Vagina (tissue), 2 donors: ENCODE data around the gene ZNF503. TPM values are rescaled to one million over a fixed set of nuclear protein-coding genes. Genes with fewer than 3 reads are reported as not detected.

ENCODE experiments used
- DNase-seq, 2 donors: peaks; one replicate each; pipeline ENCODE4 v3.0.0-alpha.2; 2017; ENCODE audit errors: extremely low spot score in 2 of 2
- H3K27ac ChIP-seq: fragments of 200-600 bp; sonication (generic); one replicate; pipeline ENCODE4 v1.5.1; 2019
- H3K27me3 ChIP-seq: fragments of 200-600 bp; sonication (generic); one replicate; pipeline ENCODE4 v1.5.1; 2019
- H3K36me3 ChIP-seq, 2 donors: fragments of 200-600 bp; sonication (generic); one replicate each; pipeline ENCODE4 v1.5.1; 2017 to 2019
- H3K4me1 ChIP-seq: fragments of 200-600 bp; sonication (generic); one replicate; pipeline ENCODE4 v1.5.1; 2019
- H3K4me3 ChIP-seq, 2 donors: fragments of 200-600 bp; sonication (generic); 1 replicate in 1 of 2; 2 replicates in 1 of 2; pipeline ENCODE4 v1.5.1; 2016 to 2019
- H3K9me3 ChIP-seq: fragments of 200-600 bp; sonication (generic); one replicate; pipeline ENCODE4 v1.5.1; 2019
- POLR2A ChIP-seq, 2 donors: fragments of 450-650 bp; IDR thresholded peaks; one replicate each; pipeline ENCODE4 v1.6.1; 2017; ENCODE audit warnings: antibody characterized with exemption in 2 of 2, mild to moderate bottlenecking in 2 of 2, moderate library complexity in 2 of 2
- POLR2AphosphoS5 ChIP-seq, 2 donors: sonication (generic); formaldehyde crosslinking; IDR thresholded peaks; one replicate each; pipeline ENCODE4 v1.9.0; 2017; ENCODE audit warnings: antibody characterized with exemption in 2 of 2, mild to moderate bottlenecking in 2 of 2, low read depth in 1 of 2; ENCODE audit not compliant: insufficient read depth in 1 of 2
- intact Hi-C: fragments of 100-400 bp; cut with DNase I; formaldehyde crosslinking; loops from one replicate; pipeline ENCODE4 v1.15.1; 2023
- total RNA-seq: library from RNA; depleted of rRNA; stranded (reverse); fragments of >200 nt; gene quantifications from one replicate; pipeline ENCODE4 v1.2.3, GENCODE V29; 2016
- TF ChIP-seq, protein P1 (sequence below), 3 experiments: fragments of 450-650 bp in 2 of 3; fragments of 200-600 bp in 1 of 3; sonication (generic) in 1 of 3; IDR thresholded peaks; one replicate each; pipeline ENCODE4 v1.5.1; 2017 to 2019; ENCODE audit warnings: antibody characterized with exemption in 3 of 3, mild to moderate bottlenecking in 2 of 3, moderate library complexity in 2 of 3

ZNF503 gene
- total RNA-seq, 1 donor from 2014 or later: 24.6 TPM

DNA sequence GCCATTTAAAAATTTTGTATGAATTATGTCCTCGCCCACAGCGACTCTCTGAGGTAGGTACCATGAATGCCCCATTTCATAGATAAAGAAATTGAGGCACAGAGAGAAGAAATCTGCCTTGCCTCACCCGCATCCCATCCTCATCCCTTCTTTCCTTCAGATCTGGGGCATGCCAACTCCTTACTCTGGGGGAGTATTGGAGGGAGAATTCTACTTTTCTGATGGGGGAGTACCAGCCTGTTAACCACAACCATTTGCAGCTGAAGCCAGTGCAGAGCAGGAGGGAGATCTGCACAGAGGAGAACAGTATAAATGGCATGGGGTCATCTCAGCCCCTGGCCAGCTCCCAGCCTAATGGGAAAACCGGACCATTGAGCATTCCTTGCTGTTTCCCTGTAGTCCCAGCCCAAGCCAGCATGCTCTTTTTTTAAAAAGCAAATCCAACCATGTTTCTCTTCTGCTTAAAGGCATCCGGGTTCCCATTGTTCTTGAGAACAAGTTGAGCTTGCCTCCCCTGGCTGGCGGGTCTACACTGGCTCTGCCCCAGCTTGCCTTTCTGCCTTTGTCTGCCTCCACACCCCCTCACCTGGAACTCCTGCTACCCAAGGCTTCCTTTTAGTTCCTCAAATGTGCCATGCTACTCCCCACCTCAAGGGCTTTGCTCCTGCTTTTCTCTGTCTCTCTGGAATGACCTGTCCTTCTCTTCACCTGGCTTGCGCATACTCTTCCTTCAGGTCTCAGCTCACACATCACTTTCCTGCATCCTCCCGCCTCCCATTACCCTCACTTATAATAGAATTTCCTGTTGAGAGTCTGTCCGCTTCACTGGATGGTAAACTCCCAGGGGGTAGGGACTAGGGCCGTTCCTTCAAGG lies 8.8 kb upstream of the ZNF503 start:
- Histone ChIP-seq H3K9me3 (no peaks in the 10 kb centered on the region), H3K4me3 (no peak overlapping the region), H3K27ac (peak overlapping the region; percentile 87), H3K27me3 (no peaks in the 10 kb centered on the region), H3K36me3 (no peaks in the 10 kb centered on the region), H3K4me1 (peaks cover 34% of the 10 kb centered on the region)
- intact Hi-C loops: no loop called here
- TF ChIP-seq, protein P1, sequence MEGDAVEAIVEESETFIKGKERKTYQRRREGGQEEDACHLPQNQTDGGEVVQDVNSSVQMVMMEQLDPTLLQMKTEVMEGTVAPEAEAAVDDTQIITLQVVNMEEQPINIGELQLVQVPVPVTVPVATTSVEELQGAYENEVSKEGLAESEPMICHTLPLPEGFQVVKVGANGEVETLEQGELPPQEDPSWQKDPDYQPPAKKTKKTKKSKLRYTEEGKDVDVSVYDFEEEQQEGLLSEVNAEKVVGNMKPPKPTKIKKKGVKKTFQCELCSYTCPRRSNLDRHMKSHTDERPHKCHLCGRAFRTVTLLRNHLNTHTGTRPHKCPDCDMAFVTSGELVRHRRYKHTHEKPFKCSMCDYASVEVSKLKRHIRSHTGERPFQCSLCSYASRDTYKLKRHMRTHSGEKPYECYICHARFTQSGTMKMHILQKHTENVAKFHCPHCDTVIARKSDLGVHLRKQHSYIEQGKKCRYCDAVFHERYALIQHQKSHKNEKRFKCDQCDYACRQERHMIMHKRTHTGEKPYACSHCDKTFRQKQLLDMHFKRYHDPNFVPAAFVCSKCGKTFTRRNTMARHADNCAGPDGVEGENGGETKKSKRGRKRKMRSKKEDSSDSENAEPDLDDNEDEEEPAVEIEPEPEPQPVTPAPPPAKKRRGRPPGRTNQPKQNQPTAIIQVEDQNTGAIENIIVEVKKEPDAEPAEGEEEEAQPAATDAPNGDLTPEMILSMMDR (IDR thresholded peaks at IDR 0.05): peak in 1 of 3 experiments; percentile 4
- TF ChIP-seq POLR2A (IDR thresholded peaks at IDR 0.05): no peak
- TF ChIP-seq POLR2AphosphoS5 (IDR thresholded peaks at IDR 0.05; ENCODE audit: insufficient read depth in 1 of 2, low read depth in 1 of 2): peak in 1 of 2 donors; percentile 30
- no peak for DNase-seq

DNA sequence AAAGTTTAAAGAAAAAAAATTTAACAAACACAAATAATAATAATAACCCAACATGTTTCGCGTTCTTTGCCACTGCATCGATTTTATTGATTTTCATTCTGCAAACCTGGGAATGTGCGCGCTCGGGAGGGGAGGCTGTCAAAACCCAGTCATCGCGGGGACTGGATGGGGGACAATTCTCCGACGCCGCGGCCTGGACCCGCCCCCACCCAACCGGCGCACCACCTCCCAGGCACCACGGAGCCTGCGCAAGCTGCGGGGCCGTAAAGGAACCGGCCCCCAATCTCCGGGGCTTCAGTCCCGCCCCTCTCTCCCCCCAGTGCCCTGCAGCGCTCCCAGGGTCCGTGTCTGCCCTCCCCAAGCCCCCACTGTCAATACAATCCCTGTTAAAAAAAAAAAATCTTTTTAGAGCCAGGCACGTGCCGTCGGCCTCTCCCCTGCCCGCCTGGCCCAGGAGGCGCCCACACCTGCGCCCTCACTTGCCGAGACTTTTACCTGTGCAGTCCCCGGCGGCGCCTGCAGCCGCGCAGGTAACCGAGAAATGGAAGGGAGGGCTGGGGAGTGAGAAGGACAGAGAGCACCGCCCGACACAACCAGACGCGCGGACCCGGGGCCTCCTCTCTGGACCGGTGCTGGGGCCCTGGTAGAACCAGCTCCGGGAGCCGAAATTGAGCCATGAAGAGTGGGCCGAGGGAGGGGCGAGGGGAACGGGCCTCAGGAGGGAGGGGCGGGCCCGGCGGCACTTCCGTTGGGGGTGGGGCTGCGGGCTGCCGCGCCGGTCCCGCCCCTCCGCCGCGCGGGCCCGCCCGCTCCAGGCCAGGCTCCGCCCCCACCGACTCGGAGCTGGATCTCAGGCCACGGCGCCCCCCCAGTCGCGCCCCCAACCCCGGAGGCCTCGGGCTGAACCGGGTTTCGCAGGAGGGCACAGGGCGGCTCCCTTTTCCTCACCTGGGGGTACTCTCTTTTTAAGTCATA lies 7.6 kb upstream of the ZNF503 start:
- Histone ChIP-seq H3K36me3 (no peaks in the 10 kb centered on the region), H3K9me3 (no peaks in the 10 kb centered on the region), H3K4me3 (peak overlapping the region; percentile 73 to 82), H3K4me1 (peaks cover 46% of the 10 kb centered on the region), H3K27ac (peak overlapping the region; percentile 87), H3K27me3 (no peaks in the 10 kb centered on the region)
- DNase-seq: no peak
- TF ChIP-seq, protein P1 (IDR thresholded peaks at IDR 0.05): no peak
- TF ChIP-seq POLR2AphosphoS5 (IDR thresholded peaks at IDR 0.05; ENCODE audit: insufficient read depth in 1 of 2, low read depth in 1 of 2): peak in 1 of 2 donors; percentile 78
- peak in 1 of 2 donors; percentile 20 for TF ChIP-seq POLR2A (IDR thresholded peaks at IDR 0.05)
- intact Hi-C loops: loop anchor here (5.0 to 10.0 kb wide), 3 partner anchors 133 to 496 kb away; no protein-coding TSS in a partner anchor

DNA sequence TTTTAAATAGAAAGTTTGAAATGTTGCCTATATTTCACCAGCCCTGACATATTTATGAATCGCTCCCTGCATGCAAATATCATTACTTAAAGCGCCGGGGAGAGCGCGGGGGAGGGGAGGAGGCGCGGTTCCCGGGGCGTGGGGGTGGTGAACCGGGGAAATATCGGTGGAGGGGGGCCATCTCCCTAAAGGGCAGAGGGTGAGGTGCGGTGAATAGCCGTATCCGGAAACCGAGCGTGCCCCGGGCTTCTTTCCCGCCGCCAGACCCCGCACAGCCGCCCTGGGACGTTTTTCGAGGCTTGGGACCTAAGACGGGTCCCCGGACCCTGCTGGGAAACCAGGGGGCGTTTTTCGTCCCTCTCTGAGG lies 6.9 kb upstream of the ZNF503 start:
- intact Hi-C loops: loop anchor here (5.0 to 10.0 kb wide), 3 partner anchors 134 to 496 kb away; no protein-coding TSS in a partner anchor
- peak overlapping the region; percentile 87 for H3K27ac ChIP-seq
- no peaks in the 10 kb centered on the region for H3K27me3 ChIP-seq
- H3K4me1 ChIP-seq: peaks cover 53% of the 10 kb centered on the region
- no peak for DNase-seq
- no peaks in the 10 kb centered on the region for H3K9me3 ChIP-seq
- no peaks in the 10 kb centered on the region for H3K36me3 ChIP-seq
- H3K4me3 ChIP-seq: peak overlapping the region; percentile 73 to 82
- TF ChIP-seq POLR2AphosphoS5 (IDR thresholded peaks at IDR 0.05; ENCODE audit: insufficient read depth in 1 of 2, low read depth in 1 of 2): no peak
- no peak for TF ChIP-seq POLR2A (IDR thresholded peaks at IDR 0.05)
- TF ChIP-seq, protein P1 (IDR thresholded peaks at IDR 0.05): no peak

DNA sequence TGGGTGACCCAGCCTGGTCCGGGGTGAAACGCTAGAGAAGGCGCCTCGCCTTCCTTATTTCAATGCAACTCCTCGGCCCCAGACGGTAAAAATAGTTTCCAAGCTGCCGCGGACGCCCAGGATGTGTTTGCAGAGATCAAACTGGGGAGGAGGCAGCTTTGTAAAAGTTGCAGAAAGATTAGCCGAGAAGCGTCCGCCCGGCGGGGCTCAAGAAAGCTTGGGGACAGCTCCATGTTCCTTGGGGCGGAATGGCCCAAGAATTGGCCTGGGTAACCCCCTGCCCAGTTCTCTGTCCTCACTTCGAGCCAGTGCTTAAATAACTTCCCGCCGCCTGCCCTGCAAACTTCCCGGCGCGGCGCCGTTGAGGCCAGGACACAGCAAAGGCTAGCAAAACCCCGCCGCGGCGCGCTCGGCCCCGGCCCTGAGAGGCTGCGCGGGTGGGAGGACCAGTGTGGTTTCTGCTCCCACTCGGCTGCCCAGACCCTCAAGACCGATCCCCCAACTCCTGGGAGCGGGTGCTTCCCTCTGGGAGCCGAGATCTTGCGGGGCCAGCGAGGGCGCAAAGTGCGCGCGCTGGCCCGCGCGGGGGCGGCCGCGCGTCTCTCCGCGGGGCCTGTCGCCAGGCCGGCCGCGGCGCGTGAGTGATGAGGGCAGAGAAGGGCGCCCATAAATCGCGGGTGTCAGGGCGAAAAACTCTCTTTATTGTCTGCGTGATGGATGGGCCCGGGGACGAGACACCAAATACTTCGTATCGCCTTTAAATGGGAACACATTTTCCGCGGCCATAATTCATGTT lies 6.3 kb upstream of the ZNF503 start:
- Histone ChIP-seq H3K27ac (peak overlapping the region; percentile 87), H3K27me3 (no peaks in the 10 kb centered on the region), H3K4me3 (peak overlapping the region; percentile 73 to 82), H3K36me3 (no peaks in the 10 kb centered on the region), H3K9me3 (no peaks in the 10 kb centered on the region), H3K4me1 (peaks cover 58% of the 10 kb centered on the region)
- TF ChIP-seq POLR2AphosphoS5 (IDR thresholded peaks at IDR 0.05; ENCODE audit: insufficient read depth in 1 of 2, low read depth in 1 of 2) (no peak), POLR2A (IDR thresholded peaks at IDR 0.05) (no peak)
- TF ChIP-seq, protein P1 (IDR thresholded peaks at IDR 0.05): no peak
- intact Hi-C loops: loop anchor here (5.0 to 10.0 kb wide), 3 partner anchors 134 to 497 kb away; no protein-coding TSS in a partner anchor
- no peak for DNase-seq
